Putamen (tissue), 1 donor: ENCODE results near the gene UBL4B.

Experiments
- DNase-seq: peaks from one replicate; pipeline ENCODE4 v3.0.0-alpha.2; 2016; ENCODE audit warnings: low spot score

Gene UBL4B

GRCh38 chr1:110085671-110086070 lies 26.6 kb upstream of the UBL4B start:
- no peak for DNase-seq

GRCh38 chr1:110086961-110087360 lies 25.3 kb upstream of the UBL4B start:
- no peak for DNase-seq

GRCh38 chr1:110087812-110088738 lies 24.2 kb upstream of the UBL4B start:
- DNase-seq = peak; percentile 25

GRCh38 chr1:110088739-110089316 lies 23.4 kb upstream of the UBL4B start:
- no peak for DNase-seq

- no peak for DNase-seq
Measured at GRCh38 chr1:110089561-110090275, 22.5 kb upstream of the UBL4B start.

- DNase-seq = no peak
Measured at GRCh38 chr1:110091381-110091780, 20.9 kb upstream of the UBL4B start.

- DNase-seq = no peak
Measured at GRCh38 chr1:110091791-110092190, 20.5 kb upstream of the UBL4B start.

- no peak for DNase-seq
Measured at GRCh38 chr1:110092991-110093390, 19.3 kb upstream of the UBL4B start.

GRCh38 chr1:110094931-110095654 lies 17.1 kb upstream of the UBL4B start:
- no peak for DNase-seq

- DNase-seq = no peak
Measured at GRCh38 chr1:110097507-110098221, 14.6 kb upstream of the UBL4B start.

- no peak for DNase-seq
Measured at GRCh38 chr1:110098222-110099026, 13.8 kb upstream of the UBL4B start.

GRCh38 chr1:110100335-110100734 lies 11.9 kb upstream of the UBL4B start:
- no peak for DNase-seq

- no peak for DNase-seq
Measured at GRCh38 chr1:110102081-110102480, 10.2 kb upstream of the UBL4B start.

- DNase-seq = peak; percentile 44
Measured at GRCh38 chr1:110106013-110106941, 6.0 kb upstream of the UBL4B start.

- DNase-seq = no peak
Measured at GRCh38 chr1:110107867-110108469, 4.3 kb upstream of the UBL4B start.

GRCh38 chr1:110111081-110111480 lies 1.2 kb upstream of the UBL4B start:
- no peak for DNase-seq

- DNase-seq = no peak
Measured at GRCh38 chr1:110112656-110113055, 413 bp downstream of the UBL4B start.

GRCh38 chr1:110113551-110113950 lies 1.3 kb downstream of the UBL4B start:
- DNase-seq = no peak

- DNase-seq = no peak
Measured at GRCh38 chr1:110114173-110114572, 1.9 kb downstream of the UBL4B start.
